ENCODE results near the gene JARID2.

- TF ChIP-seq CTCF (IDR thresholded peaks at IDR 0.05) = no peak
- TF ChIP-seq POLR2A (IDR thresholded peaks at IDR 0.05) = no peak
These were observed 124.0 kb downstream of the JARID2 start for GRCh38 chr6:15369838-15370237.
